Prostate gland (tissue), 2 donors: ENCODE measurements around the gene MTCH1. TPM values are rescaled to one million over a fixed set of nuclear protein-coding genes. Genes with fewer than 3 reads are reported as not detected.

Source experiments
- DNase-seq: peaks from one replicate; pipeline ENCODE4 v3.0.0-alpha.2; 2019; ENCODE audit warnings: low spot score
- H3K27ac ChIP-seq, 2 donors: fragments of 200-600 bp; sonication (generic); 2 replicates each; pipeline ENCODE4 v1.5.1; 2017 to 2019
- H3K27me3 ChIP-seq: fragments of 200-600 bp; sonication (generic); replicated peaks from 2 replicates; pipeline ENCODE4 v1.5.1; 2019; ENCODE audit not compliant: insufficient read depth
- H3K36me3 ChIP-seq, 2 donors: fragments of 200-600 bp; sonication (generic); 1 replicate in 1 of 2; 2 replicates in 1 of 2; pipeline versions ENCODE4 v1.5.1 to v1.8.1; 2017 to 2019
- H3K4me1 ChIP-seq: fragments of 200-600 bp; sonication (generic); replicated peaks from 2 replicates; pipeline ENCODE4 v1.5.1; 2019
- H3K4me3 ChIP-seq, 2 donors: fragments of 200-600 bp; sonication (generic); 2 replicates each; pipeline ENCODE4 v1.5.1; 2017 to 2019
- H3K9me3 ChIP-seq: fragments of 200-600 bp; sonication (generic); 2 replicates; pipeline ENCODE4 v1.5.1; 2017
- POLR2A ChIP-seq: fragments of 450-650 bp; IDR thresholded peaks from one replicate; pipeline ENCODE4 v1.6.1; 2016; ENCODE audit warnings: antibody characterized with exemption, mild to moderate bottlenecking
- POLR2AphosphoS5 ChIP-seq: sonication (generic); formaldehyde crosslinking; IDR thresholded peaks from one replicate; pipeline ENCODE4 v1.6.1; 2017; ENCODE audit warnings: antibody characterized with exemption
- WGBS: methylation state at CpG from one replicate; pipeline ENCODE4 v1.1.5; 2018; 5-methylcytosine and 5-hydroxymethylcytosine counted together
- intact Hi-C: fragments of 100-400 bp; cut with DNase I; formaldehyde crosslinking; loops from one replicate; pipeline ENCODE4 v1.14.2; 2022
- total RNA-seq, 2 donors: library from RNA; depleted of rRNA; stranded (reverse); fragments of >200 nt; gene quantifications; one replicate each; pipeline ENCODE4 v1.1.0, GENCODE V29; 2016
- TF ChIP-seq, protein P1 (sequence below), 4 experiments: fragments of 200-600 bp in 2 of 4; fragments of 450-650 bp in 2 of 4; sonication (generic) in 2 of 4; IDR thresholded peaks; 1 replicate in 3 of 4; 2 replicates in 1 of 4; pipeline ENCODE4 v1.5.1; 2016 to 2019; ENCODE audit warnings: antibody characterized with exemption in 4 of 4, mild to moderate bottlenecking in 2 of 4, moderate library complexity in 2 of 4

The MTCH1 gene
- total RNA-seq, 2 donors from 2014 or later: 269 to 367 TPM

DNA sequence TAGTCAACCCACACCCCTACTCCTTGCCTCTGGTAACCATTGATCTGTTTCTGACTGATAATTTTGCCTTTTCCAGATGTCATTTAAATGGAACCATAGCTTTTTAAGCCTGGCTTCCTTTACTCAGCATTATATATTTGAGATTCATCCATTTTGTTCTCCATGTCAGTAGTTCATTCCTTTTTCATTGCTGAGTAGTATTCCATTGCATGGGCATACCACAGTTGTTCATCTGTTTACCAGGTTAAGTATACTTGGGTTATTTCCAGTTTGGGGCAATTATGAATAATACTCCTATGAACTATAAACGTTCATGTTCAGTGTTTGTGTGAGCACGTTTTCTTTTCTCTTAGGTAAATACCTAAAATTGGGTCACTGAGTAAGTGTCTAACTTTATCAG is 44.6 kb upstream of the MTCH1 start:
- no peak for DNase-seq
- Histone ChIP-seq H3K27ac (no peak overlapping the region), H3K9me3 (no peaks in the 10 kb centered on the region), H3K4me1 (no peaks in the 10 kb centered on the region), H3K36me3 (no peaks in the 10 kb centered on the region), H3K4me3 (no peak overlapping the region), H3K27me3 (no peaks in the 10 kb centered on the region)
- 86% methylated on average over 2 of the region's 2 CpGs for WGBS
- TF ChIP-seq, protein P1, sequence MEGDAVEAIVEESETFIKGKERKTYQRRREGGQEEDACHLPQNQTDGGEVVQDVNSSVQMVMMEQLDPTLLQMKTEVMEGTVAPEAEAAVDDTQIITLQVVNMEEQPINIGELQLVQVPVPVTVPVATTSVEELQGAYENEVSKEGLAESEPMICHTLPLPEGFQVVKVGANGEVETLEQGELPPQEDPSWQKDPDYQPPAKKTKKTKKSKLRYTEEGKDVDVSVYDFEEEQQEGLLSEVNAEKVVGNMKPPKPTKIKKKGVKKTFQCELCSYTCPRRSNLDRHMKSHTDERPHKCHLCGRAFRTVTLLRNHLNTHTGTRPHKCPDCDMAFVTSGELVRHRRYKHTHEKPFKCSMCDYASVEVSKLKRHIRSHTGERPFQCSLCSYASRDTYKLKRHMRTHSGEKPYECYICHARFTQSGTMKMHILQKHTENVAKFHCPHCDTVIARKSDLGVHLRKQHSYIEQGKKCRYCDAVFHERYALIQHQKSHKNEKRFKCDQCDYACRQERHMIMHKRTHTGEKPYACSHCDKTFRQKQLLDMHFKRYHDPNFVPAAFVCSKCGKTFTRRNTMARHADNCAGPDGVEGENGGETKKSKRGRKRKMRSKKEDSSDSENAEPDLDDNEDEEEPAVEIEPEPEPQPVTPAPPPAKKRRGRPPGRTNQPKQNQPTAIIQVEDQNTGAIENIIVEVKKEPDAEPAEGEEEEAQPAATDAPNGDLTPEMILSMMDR (IDR thresholded peaks at IDR 0.05): no peak
- TF ChIP-seq POLR2A (no peak), POLR2AphosphoS5 (no peak)
- intact Hi-C loops: no loop called here

DNA sequence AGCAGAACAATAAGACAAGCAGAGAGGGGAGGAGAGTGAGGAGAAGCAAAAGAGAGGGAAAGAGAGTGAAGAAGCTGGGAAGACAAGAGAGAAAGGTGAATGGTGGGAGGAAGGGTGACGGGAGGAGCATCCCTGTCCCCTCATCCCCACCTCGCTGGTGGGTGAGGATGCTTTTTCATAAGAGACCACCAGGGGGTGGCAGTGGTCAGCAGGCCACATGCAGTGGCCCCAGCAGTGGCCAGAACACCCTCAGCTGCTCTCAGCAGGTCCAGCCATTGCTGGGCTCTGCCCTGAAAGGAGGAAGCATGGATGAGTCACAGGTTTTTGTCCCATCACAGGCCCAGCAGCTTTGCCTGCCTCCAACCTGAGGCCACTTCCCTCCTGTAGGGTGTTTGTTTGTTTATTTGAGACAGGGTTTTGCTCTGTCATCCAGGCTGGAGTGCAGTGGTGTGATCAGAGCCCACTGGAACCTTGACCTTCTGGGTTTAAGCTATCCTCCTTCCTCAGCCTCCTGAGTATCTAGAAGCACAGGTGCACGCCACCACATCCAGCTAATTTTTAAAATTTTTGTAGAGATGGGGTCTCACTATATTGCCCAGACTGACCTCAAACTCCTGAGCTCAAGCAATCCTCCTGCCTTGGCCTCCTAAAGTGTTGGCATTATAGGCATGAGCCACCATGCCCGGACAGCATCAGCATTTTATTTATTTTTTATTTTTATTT is 43.4 kb upstream of the MTCH1 start:
- Histone ChIP-seq H3K9me3 (no peaks in the 10 kb centered on the region), H3K27me3 (no peaks in the 10 kb centered on the region), H3K4me3 (no peak overlapping the region), H3K4me1 (no peaks in the 10 kb centered on the region), H3K36me3 (no peaks in the 10 kb centered on the region), H3K27ac (no peak overlapping the region)
- TF ChIP-seq, protein P1 (IDR thresholded peaks at IDR 0.05): peak in 3 of 4 experiments; percentile 42 to 73 (median 56)
- peak; percentile 27 for TF ChIP-seq POLR2AphosphoS5
- TF ChIP-seq POLR2A: no peak
- WGBS: 64% methylated on average over 4 of the region's 4 CpGs
- DNase-seq: no peak
- intact Hi-C loops: loop anchor here (5.0 kb wide), 1 partner anchor 183 kb away; no protein-coding TSS in a partner anchor

DNA sequence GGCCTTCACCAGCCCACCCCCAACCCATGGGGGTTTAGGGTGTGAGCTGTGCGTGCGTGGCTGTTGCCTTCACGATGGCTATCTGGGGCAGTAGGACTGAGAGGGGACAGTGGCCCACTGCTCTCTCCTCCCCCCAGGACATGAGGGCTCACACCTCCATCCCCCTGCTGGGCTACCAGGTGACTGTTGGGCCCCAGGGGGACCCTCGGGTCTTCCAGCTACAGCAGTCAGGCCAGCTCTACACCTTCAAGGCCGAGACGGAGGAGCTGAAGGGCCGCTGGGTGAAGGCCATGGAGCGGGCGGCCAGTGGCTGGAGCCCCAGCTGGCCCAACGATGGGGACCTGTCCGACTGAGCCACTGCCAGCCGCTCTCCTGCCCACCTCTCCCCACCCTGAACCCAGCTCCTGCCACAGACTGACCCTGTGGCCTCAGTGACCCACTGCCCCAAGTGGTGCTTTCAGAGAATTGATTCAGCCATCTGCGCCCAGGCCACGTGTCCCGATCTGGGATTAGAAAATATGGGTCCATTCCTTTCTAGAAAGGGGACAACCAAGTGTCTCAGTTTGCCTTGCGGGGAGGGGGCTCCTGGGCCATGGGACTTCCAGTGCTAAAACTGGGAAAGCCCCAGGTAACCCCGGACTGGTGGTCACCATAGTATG is 41.9 kb upstream of the MTCH1 start:
- Histone ChIP-seq H3K4me1 (no peaks in the 10 kb centered on the region), H3K9me3 (no peaks in the 10 kb centered on the region), H3K36me3 (no peaks in the 10 kb centered on the region), H3K27ac (no peak overlapping the region), H3K4me3 (no peak overlapping the region), H3K27me3 (no peaks in the 10 kb centered on the region)
- no peak for DNase-seq
- intact Hi-C loops: loop anchor here (5.0 kb wide), 1 partner anchor 184 kb away; no protein-coding TSS in a partner anchor
- TF ChIP-seq, protein P1 (IDR thresholded peaks at IDR 0.05): no peak
- TF ChIP-seq POLR2AphosphoS5 (no peak), POLR2A (no peak)
- 91% methylated on average over 17 of the region's 17 CpGs for WGBS

DNA sequence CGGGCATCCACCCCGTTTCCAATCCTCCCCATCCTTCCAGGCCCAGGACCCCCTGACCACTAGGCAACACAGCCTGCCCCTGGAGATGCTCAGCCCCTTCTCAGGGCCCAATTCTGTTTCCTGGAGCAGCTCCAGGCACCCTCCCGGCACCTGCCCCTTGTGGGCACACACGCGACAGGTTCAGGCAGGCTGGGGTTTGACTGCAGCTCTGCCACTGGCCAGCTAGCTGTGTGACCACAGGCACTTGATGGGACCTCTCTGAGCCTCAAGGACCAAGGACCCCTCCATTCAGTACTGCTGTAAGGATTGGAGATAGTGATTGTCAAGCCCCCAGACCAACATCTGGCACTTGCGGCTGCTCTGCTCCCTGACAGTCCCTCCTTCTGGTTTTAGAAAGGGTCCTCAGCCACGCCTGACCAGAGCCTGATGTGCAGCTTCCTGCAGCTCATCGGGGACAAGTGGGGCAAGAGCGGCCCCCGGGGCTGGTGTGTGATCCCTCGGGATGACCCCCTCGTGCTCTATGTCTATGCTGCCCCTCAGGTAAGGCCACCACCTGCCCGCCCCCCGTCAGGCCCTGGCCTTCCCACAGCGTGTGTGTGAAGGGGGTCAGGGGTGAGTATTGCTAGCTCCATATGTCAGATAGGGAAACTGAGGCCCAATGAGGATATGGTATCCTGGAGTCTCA is 41.2 kb upstream of the MTCH1 start:
- TF ChIP-seq, protein P1 (IDR thresholded peaks at IDR 0.05): no peak
- TF ChIP-seq POLR2A: no peak
- TF ChIP-seq POLR2AphosphoS5: no peak
- H3K4me1 ChIP-seq: no peaks in the 10 kb centered on the region
- no peaks in the 10 kb centered on the region for H3K27me3 ChIP-seq
- H3K27ac ChIP-seq: no peak overlapping the region
- H3K9me3 ChIP-seq: no peaks in the 10 kb centered on the region
- no peak for DNase-seq
- WGBS: 71% methylated on average over 11 of the region's 15 CpGs
- no peaks in the 10 kb centered on the region for H3K36me3 ChIP-seq
- intact Hi-C loops: loop anchor here (5.0 kb wide), 1 partner anchor 185 kb away; no protein-coding TSS in a partner anchor
- H3K4me3 ChIP-seq: no peak overlapping the region
